Measurements from ENCODE around the gene GSC.
"Not testable (repeated sequence)": the region's sequence is repeated elsewhere in the genome, so short reads cannot be mapped to it uniquely, and the experiment has no call there.

GSC gene

DNA sequence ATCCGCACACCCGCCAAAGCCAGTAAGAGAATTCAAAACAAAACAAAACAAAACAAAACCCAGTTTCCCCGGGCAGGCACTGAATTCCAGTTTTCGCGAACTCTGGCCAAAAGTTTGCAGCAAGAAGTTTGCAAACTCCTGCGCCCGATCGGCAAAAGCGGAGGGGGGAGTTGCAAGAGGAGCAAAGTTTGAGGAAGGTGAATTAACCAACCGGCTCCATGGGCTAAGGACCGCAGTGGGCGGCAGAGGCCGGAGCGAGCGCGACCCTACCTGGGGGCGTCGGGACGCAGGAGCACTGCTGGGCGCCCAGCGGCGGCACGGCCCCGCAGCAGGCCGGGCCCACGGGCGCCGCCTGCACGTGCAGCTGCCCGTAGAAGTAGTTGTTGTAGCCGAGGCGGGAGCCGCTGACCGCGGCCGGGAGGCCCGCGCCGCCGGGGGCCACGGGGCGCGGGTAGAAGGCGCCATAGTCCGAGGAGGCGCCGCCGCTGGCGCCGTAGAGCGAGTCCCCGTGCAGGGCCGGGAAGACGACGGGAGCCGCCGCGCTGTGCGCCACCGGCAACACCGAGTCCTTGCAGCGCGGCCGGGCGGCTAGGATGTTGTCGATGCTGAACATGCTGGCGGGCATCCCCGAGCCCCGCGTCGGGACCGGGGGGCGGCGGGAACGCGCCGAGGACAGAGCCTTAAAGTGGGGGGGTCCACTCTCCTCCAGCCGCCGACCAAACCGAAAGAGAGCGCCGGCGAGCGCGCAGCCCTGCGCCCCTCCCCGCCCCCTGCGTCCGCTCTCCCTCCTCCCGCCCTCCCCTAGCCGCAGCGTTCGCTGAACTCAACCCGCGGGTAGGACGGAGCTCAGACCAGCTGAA is at the start of gene GSC:
GSC (minus strand) TSS at position 723 of the 860 bp plus-strand sequence; CDS start at position 625, 98 bp downstream.
- DNase-seq (ENCODE audit: low spot score), result no peak

DNA sequence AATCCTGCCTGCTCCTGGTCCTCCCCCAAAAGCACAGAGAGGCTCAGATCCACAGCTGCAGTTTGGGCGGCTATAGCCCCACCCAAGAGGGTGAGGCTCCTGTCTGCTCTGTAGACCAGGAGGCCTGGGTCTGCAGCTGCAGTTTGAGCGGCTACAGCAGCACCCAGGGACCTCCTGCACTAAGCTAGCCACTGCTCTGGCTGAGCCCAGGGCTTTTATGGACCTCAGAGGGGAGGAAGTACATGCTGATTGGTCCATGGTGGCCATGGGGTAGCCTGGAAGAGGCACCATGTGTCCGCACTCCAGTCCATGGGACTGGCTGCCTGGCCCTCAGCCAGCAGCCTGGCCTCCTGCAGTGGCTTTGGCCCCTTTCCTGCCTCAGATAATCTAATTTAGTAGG is 49.6 kb upstream of the GSC start:
- no peak for DNase-seq (ENCODE audit: low spot score)

- no peak for DNase-seq (ENCODE audit: low spot score)
Measured at GRCh38 chr14:94816113-94816512, 46.2 kb upstream of the GSC start.

- DNase-seq (ENCODE audit: low spot score), result no peak
Measured at GRCh38 chr14:94805680-94806288, 35.9 kb upstream of the GSC start.

GRCh38 chr14:94801225-94801624 is 31.3 kb upstream of the GSC start:
- DNase-seq (ENCODE audit: low spot score), result no peak

GRCh38 chr14:94800764-94801163 is 30.9 kb upstream of the GSC start:
- DNase-seq (ENCODE audit: low spot score), result not testable (repeated sequence)

- DNase-seq (ENCODE audit: low spot score), result no peak
Measured at GRCh38 chr14:94797887-94798286, 28.0 kb upstream of the GSC start.

- DNase-seq (ENCODE audit: low spot score), result no peak
Measured at GRCh38 chr14:94796278-94796677, 26.4 kb upstream of the GSC start.

DNA sequence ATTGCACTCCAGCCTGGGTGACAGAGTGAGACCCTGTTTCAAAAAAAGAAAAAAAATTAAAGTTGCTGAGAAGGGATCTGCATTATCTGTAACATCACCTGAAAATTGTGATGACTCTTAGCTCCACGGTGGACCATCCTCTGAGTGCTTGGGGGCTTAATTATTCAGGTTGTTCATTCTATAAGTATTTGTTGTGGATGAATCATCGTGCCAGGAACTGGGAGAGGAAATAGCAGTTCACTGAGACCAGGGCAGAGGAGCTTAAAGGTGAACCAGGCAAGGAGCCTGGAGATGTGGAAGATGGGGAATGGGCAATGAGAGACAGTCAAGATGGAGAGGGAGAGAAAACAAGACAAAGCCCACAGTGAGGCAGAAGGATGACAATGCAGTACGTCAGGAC is 25.5 kb upstream of the GSC start:
- no peak for DNase-seq (ENCODE audit: low spot score)

DNA sequence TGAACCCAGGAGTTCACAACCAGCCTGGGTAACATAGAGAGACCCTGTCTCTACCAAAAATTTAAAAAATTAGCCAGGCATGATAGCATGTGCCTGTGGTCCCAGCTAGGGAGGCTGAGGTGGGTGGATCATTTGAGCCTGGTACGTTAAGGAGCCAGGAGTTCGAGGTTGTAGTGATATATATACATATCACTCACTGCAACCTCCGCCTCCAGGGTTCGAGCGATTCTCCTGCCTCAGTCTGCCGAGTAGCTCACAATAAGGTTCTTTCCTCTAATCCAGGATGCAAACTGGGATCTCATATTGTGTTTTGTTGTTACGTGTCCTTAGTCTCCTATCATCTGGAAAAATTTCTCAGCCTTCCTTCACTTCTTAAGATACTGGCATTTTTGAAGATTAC is 24.0 kb upstream of the GSC start:
- no peak for DNase-seq (ENCODE audit: low spot score)

- no peak for DNase-seq (ENCODE audit: low spot score)
Measured at GRCh38 chr14:94787655-94788054, 17.7 kb upstream of the GSC start.

DNA sequence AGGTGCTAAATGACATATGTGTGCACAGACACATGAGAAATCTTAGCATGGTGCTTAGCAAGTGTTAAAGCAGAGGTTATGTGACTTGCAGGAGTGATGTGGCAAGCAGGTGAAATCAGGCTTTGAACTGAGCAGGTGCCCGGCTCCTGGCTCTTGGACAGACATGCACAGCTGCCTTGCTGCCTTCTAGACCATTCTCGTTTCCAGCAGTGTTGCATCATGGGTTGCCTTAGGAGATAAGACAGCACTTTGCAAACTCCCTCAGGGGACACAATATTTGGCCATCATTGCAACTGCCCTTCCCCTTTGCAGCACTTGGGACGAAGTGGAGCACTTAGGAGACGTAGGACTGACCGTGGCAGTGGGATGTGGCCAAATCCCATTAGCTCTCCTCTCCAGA is 17.2 kb upstream of the GSC start:
- DNase-seq (ENCODE audit: low spot score), result no peak

DNA sequence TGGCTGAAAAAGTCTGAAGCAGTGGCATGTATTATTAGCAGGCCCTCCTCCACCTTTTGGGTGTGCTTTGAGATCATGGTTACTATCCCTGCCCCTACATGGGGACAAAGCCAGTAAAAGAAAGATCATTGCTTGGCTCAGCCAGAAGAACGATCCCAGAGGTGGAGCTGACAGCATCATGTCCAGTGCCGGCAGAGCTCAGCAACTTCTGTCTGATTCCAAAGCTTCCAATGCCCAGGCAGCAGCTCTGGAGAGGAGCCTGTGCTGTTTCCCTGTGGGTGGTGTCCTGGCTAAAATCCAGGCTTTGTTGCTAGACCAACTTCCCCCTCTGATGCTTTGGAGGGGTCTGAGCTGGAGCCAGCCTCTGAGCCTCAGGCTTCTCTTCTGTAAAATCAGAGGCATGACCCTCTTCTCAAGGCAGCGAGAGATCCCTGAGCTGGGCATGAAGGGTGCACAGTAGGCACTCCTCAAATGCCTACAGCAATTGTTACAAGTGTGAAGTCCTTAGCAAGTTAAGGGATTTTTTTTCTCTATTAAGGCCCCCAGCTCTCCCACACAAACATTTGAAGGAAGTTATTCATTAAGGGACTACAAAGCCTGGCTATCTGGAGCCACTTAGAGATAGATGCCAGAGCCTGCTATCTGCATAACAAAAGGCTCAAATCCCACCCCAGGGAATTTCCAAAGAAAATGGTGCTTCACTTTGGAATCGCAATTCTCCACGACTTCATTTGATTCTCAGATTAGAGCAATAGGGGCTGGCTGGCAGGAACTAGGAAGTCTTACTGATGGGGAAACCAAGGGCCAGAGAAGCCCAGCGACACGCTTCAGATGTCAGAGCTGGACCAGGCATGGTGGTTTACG is 10.9 kb upstream of the GSC start:
- DNase-seq (ENCODE audit: low spot score), result no peak

GRCh38 chr14:94779713-94780112 is 9.8 kb upstream of the GSC start:
- no peak for DNase-seq (ENCODE audit: low spot score)

DNA sequence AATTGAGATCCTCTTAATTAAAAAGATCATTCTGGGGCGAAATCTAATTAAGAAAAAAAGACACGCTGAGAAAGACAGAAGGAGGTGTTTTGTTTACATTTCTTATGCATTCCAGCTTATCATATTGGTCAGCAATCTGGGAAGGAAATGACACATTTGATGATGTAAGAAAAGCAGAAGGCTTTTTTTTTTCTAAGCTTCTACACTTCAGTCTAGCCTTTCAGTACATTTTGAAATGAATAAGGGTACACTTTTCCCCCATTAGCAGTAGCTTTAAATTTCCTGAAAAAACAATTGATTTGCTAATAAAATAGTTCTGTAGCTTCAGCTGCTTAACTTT is 5.9 kb upstream of the GSC start:
- no peak for DNase-seq (ENCODE audit: low spot score)

DNA sequence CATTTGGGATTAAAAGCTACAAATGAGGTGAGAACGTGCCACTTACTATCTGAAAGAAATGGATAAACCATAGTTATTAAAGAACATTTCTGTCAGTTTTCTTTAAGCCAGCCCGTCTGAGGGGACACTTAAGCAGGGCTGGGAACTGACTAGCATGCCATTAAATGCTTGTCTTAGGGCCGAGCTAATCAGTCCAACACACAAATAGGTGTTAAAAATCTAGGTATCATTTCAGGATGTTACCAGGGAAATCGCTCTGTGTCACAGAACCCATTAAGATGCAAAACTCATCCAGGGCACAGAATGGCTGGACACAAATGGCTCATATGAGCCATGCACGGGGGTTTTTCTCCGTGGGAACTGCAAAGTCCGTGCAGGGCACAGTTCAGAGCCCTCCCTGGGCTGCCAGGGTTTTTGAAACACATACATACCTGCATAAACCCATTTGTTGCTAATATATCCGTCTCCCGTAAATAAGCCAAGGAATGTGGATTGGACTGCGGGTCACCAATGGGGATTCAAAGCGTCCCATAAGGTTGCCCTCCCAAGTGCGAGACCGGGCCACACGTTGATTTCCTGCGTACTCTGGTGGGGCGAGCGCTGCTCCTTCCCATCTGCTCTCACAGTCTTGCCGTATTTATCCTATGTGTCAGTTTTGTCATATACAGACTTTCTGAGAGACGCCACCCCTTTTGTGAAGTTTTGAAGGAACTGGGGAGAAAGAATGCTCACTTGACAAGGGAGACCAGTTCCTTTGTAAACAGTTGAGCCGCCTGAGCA is 5.4 kb upstream of the GSC start:
- no peak for DNase-seq (ENCODE audit: low spot score)

GRCh38 chr14:94774344-94775090 is 4.6 kb upstream of the GSC start:
- DNase-seq (ENCODE audit: low spot score), result no peak

DNA sequence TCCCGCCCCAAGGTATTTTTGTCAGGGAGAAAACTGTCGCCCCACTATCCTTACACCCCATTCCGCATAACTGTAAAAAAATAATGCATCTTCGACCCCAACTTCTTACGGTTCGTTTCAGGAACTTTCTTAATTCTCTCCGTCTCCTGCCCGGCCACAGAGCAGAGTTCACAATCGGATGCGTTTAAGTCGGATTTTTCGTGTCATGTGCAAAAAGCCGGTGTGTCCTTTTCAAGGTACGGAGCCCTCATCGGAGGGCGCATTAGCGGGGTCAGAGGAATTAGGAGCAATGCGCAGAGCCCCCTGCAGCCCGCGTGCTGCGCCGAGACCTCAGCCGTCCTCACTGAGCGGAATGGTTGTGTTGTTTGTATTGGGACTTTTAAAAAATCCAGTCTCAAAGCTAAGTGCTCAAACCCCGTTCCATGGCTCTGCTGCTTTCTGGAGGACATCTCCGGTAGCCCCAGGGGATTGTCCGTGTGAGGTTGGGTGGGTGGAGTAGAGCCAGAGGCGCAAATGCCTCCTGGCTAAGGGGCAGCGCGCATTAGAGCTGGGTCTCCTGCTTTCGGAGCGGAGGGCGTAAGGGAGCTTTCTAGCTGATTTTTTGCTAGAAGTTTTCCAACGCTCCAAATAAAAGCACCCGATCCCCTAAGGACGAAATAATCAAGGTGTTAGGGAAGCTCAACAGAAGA is 3.9 kb upstream of the GSC start:
- DNase-seq (ENCODE audit: low spot score), result no peak

DNA sequence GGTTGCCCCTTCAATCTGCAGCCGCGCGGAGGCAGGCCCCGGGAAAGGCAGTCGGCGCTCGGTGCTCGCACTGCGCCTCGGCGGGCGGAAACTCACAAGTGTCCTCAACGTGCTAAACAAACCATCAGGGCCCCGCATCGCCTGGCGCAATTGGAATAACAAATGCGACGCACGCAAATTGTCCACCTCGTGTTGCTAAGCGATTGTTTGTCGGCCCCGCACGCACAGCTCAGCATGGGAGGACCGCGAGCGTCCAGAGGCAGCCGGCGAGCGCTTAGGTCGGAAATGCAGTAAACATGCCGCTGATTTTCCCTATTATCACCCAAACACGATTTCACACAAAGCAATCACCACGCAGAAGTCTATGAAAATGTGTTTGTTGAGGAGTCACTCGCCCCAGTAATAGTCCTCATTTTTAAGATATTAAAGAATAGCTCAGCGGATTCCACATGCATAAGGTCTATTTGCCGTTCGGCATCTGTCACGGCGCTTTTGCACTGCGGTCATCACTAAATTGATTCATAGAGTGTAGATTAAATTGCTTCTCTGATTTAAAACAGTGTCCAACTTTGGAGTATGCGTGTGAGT is 3.2 kb upstream of the GSC start:
- no peak for DNase-seq (ENCODE audit: low spot score)

- DNase-seq (ENCODE audit: low spot score), result no peak
Measured at GRCh38 chr14:94772548-94772947, 2.6 kb upstream of the GSC start.

All from activated CD4-positive, alpha-beta T cell treated with anti-CD3 and anti-CD28 coated beads, Interleukin-2, Interleukin-4, amounts not matched to agents 100 ng/mL and 50 ng/mL, durations not matched to agents 16 hours and 8 hours (primary cell).